ENCODE measurements around the gene USP24.

USP24 gene

DNA sequence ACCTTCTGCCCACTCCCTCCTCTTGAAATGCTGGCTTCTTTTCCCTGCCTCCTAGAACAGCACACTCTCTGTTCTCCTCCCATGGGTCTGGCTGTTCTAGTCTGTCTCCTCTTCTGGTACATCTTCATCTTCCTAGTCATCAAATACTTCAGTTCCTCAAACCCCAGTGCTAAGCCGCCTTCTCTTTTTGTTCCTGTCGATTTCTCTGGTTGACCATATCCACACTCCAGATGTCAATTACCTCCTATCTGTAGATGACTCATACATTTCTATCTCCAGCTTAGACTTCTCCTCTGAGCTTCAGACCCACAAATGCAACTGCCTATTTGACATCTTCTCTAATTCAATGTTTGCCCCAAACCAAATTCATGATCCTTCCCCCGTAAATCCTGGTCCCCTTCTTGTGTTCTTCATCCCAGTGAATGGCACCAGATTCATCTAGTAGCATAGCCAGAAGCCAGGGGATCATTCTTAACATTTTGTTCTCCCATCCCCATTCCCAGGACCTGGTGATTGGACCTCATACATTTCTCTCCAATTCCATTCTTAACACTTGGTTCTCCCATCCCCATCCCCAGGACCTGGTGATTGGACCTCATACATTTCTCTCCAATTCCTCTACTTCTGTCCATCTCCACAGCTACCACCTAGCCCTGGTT is 35.9 kb downstream of the USP24 start:
- H3K9me3 ChIP-seq, result no peaks in the 10 kb centered on the region
- H3K27ac ChIP-seq, result no peak overlapping the region
- H3K4me1 ChIP-seq (ENCODE audit: control insufficient read depth in 1 of 2, insufficient read depth in 1 of 2, low read depth in 1 of 2, low read length in 1 of 2), result no peaks in the 10 kb centered on the region
- H3K4me3 ChIP-seq (ENCODE audit: low read depth in 1 of 2, low read length in 1 of 2), result no peak overlapping the region
- TF ChIP-seq, protein P1, sequence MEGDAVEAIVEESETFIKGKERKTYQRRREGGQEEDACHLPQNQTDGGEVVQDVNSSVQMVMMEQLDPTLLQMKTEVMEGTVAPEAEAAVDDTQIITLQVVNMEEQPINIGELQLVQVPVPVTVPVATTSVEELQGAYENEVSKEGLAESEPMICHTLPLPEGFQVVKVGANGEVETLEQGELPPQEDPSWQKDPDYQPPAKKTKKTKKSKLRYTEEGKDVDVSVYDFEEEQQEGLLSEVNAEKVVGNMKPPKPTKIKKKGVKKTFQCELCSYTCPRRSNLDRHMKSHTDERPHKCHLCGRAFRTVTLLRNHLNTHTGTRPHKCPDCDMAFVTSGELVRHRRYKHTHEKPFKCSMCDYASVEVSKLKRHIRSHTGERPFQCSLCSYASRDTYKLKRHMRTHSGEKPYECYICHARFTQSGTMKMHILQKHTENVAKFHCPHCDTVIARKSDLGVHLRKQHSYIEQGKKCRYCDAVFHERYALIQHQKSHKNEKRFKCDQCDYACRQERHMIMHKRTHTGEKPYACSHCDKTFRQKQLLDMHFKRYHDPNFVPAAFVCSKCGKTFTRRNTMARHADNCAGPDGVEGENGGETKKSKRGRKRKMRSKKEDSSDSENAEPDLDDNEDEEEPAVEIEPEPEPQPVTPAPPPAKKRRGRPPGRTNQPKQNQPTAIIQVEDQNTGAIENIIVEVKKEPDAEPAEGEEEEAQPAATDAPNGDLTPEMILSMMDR (IDR thresholded peaks at IDR 0.05), result no peak
- peaks cover 10% of the 10 kb centered on the region for H3K36me3 ChIP-seq
- no peaks in the 10 kb centered on the region for H3K27me3 ChIP-seq

DNA sequence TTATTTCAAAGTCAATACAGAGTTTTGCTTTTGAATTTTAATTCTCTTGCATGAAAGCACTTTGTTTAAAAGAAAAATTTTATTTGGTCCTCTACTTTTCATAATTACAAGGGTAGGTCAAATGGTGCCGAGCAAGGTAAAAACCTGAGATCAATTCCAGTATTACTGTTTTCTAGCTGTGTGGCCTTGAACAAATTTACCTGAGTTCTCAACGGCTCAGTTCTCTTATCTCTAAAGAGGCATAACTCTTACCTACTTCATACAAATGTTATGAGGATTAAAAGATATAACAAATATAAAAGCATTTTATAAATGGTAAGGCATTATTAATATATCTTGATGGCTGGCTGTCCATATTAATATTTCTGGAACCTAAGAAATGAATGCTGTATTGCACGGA is 42.5 kb downstream of the USP24 start:
- Histone ChIP-seq H3K9me3 (no peaks in the 10 kb centered on the region), H3K36me3 (peaks cover 33% of the 10 kb centered on the region), H3K27ac (no peak overlapping the region), H3K4me1 (ENCODE audit: control insufficient read depth in 1 of 2, insufficient read depth in 1 of 2, low read depth in 1 of 2, low read length in 1 of 2) (no peaks in the 10 kb centered on the region), H3K4me3 (ENCODE audit: low read depth in 1 of 2, low read length in 1 of 2) (no peak overlapping the region), H3K27me3 (no peaks in the 10 kb centered on the region)
- TF ChIP-seq, protein P1 (IDR thresholded peaks at IDR 0.05), result no peak

DNA sequence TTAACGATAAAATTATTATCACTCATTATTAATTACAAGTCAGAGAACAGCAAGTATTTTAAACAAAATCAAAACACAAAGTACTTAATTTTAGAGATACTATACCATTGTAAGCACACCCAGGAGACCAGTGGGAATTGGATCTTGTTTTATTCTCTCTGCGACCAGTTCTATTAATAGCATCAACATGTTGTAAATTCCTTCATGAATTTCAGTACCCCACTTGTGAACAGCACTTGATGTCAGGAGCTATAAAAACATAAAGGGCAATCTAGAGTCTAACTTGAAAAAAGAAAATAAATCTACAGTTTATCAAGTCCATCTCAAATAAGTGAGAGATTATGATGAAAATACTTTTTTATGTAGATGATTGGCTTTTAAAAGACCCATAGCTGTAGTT is 42.9 kb downstream of the USP24 start:
- Histone ChIP-seq H3K27ac (no peak overlapping the region), H3K4me1 (ENCODE audit: control insufficient read depth in 1 of 2, insufficient read depth in 1 of 2, low read depth in 1 of 2, low read length in 1 of 2) (no peaks in the 10 kb centered on the region), H3K9me3 (no peaks in the 10 kb centered on the region), H3K27me3 (no peaks in the 10 kb centered on the region), H3K4me3 (ENCODE audit: low read depth in 1 of 2, low read length in 1 of 2) (no peak overlapping the region), H3K36me3 (peaks cover 36% of the 10 kb centered on the region)
- TF ChIP-seq, protein P1 (IDR thresholded peaks at IDR 0.05), result no peak

DNA sequence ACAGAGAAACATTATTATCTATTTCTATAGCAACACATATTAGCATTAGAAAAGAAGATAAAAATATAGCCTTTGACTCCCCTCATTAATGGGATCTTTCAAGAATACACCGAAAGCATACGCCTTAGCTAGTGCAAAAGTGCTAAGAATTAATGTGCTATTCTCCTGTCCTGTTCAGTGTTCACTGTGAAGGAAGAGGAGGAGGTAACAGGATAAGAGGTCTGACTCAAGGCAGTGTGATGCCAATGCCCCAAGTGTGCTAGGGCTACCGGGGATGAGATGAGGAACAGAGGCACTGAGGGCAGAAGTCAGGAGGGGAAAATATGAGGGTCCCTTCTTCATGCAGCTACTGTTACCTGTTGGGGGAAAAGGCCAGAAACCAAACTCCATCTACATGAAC is 43.5 kb downstream of the USP24 start:
- H3K9me3 ChIP-seq, result no peaks in the 10 kb centered on the region
- H3K36me3 ChIP-seq, result peaks cover 37% of the 10 kb centered on the region
- no peak overlapping the region for H3K4me3 ChIP-seq (ENCODE audit: low read depth in 1 of 2, low read length in 1 of 2)
- TF ChIP-seq, protein P1 (IDR thresholded peaks at IDR 0.05), result no peak
- H3K27ac ChIP-seq, result no peak overlapping the region
- no peaks in the 10 kb centered on the region for H3K27me3 ChIP-seq
- no peaks in the 10 kb centered on the region for H3K4me1 ChIP-seq (ENCODE audit: control insufficient read depth in 1 of 2, insufficient read depth in 1 of 2, low read depth in 1 of 2, low read length in 1 of 2)

DNA sequence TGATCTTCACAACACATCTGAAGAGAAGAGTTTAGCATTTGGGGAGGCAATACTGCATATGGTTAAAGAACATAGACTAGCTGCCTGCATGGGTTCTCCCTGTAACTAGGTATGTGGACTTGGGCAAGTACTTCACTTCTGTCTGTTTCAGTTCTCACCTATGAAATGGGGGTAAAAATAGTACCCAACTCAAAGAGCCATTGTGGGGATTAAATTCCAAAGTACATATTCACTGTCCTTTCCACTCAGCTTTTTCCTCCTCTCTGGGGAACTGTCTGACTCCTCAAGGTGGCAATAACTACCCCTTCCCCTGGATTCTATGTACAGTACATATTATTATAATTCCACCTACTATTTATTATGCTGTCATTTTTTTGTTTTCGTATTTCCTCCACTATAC is 44.7 kb downstream of the USP24 start:
- H3K27ac ChIP-seq, result no peak overlapping the region
- H3K4me1 ChIP-seq (ENCODE audit: control insufficient read depth in 1 of 2, insufficient read depth in 1 of 2, low read depth in 1 of 2, low read length in 1 of 2), result no peaks in the 10 kb centered on the region
- H3K27me3 ChIP-seq, result no peaks in the 10 kb centered on the region
- no peak overlapping the region for H3K4me3 ChIP-seq (ENCODE audit: low read depth in 1 of 2, low read length in 1 of 2)
- TF ChIP-seq, protein P1 (IDR thresholded peaks at IDR 0.05), result no peak
- no peaks in the 10 kb centered on the region for H3K9me3 ChIP-seq
- H3K36me3 ChIP-seq, result peaks cover 35% of the 10 kb centered on the region
